Measurements from ENCODE around the gene RHOB.

Gene RHOB

GRCh38 chr2:20421988-20422370 is 24.9 kb upstream of the RHOB start:
- peak; percentile 59 for DNase-seq (ENCODE audit: extremely low read depth, low read depth)

GRCh38 chr2:20422402-20423271 is 24.2 kb upstream of the RHOB start:
- H3K4me3 ChIP-seq (replicated peaks; ENCODE audit: low read depth, low read length): no peak overlapping the region
- DNase-seq (ENCODE audit: extremely low read depth, low read depth): no peak
- TF ChIP-seq CTCF (IDR thresholded peaks at IDR 0.05; ENCODE audit: low read depth, low read length, missing control alignments): peak; percentile 21

More at GRCh38 chr2:20421988-20422370, 24.9 kb upstream of the RHOB start:
- no peak overlapping the region for H3K4me3 ChIP-seq (replicated peaks; ENCODE audit: low read depth, low read length)
- no peak for TF ChIP-seq CTCF (IDR thresholded peaks at IDR 0.05; ENCODE audit: low read depth, low read length, missing control alignments)

- no peak for TF ChIP-seq CTCF (IDR thresholded peaks at IDR 0.05; ENCODE audit: low read depth, low read length, missing control alignments)
- H3K4me3 ChIP-seq (replicated peaks; ENCODE audit: low read depth, low read length): no peak overlapping the region
- DNase-seq (ENCODE audit: extremely low read depth, low read depth): no peak
Measured at GRCh38 chr2:20423359-20423758, 23.5 kb upstream of the RHOB start.

- no peak for DNase-seq (ENCODE audit: extremely low read depth, low read depth)
- no peak overlapping the region for H3K4me3 ChIP-seq (replicated peaks; ENCODE audit: low read depth, low read length)
- TF ChIP-seq CTCF (IDR thresholded peaks at IDR 0.05; ENCODE audit: low read depth, low read length, missing control alignments): no peak
Measured at GRCh38 chr2:20423847-20424246, 23.0 kb upstream of the RHOB start.

GRCh38 chr2:20424300-20425290 is 22.3 kb upstream of the RHOB start:
- DNase-seq (ENCODE audit: extremely low read depth, low read depth): peak; percentile 82
- no peak for TF ChIP-seq CTCF (IDR thresholded peaks at IDR 0.05; ENCODE audit: low read depth, low read length, missing control alignments)
- no peak overlapping the region for H3K4me3 ChIP-seq (replicated peaks; ENCODE audit: low read depth, low read length)

- no peak for DNase-seq (ENCODE audit: extremely low read depth, low read depth)
- TF ChIP-seq CTCF (IDR thresholded peaks at IDR 0.05; ENCODE audit: low read depth, low read length, missing control alignments): no peak
- no peak overlapping the region for H3K4me3 ChIP-seq (replicated peaks; ENCODE audit: low read depth, low read length)
Measured at GRCh38 chr2:20425371-20425881, 21.4 kb upstream of the RHOB start.
